WTC11 (cell line): ENCODE results near the gene MUC4. TPM values are rescaled to one million over a fixed set of nuclear protein-coding genes. Genes with fewer than 3 reads are reported as not detected.
"Not testable (repeated sequence)": the region's sequence is repeated elsewhere in the genome, so short reads cannot be mapped to it uniquely, and the experiment has no call there.

Experiments used
- ATAC-seq: fragments of 200-7000 bp; cut with Tn5 transposase; 2 replicates; pipeline ENCODE4 v1.10.0; 2021; ENCODE audit warnings: mild to moderate bottlenecking, moderate library complexity
- CTCF ChIA-PET: fragments of 300-600 bp; sonication (Branson Sonifier 250); formaldehyde crosslinking; loops from one replicate; lab custom pipeline; 2021; ENCODE audit warnings: antibody characterized with exemption; lab: Charles Lee
- POLR2A ChIA-PET: fragments of 350-600 bp; sonication (Branson Sonifier 250); formaldehyde crosslinking; loops from one replicate; lab custom pipeline; 2021; ENCODE audit warnings: antibody characterized with exemption; lab: Charles Lee
- DNase-seq: peaks from one replicate; pipeline ENCODE4 v3.0.0; 2021; ENCODE audit warnings: low spot score
- H3K27ac Mint-ChIP-seq: 2 replicates; pipeline ENCODE4 v1.8.0; 2021; ENCODE audit warnings: mixed read lengths
- H3K27me3 Mint-ChIP-seq: 2 replicates; pipeline ENCODE4 v1.8.0; 2021; ENCODE audit warnings: low read depth, mild to moderate bottlenecking, moderate library complexity, mixed read lengths
- H3K36me3 Mint-ChIP-seq: 2 replicates; pipeline ENCODE4 v1.8.0; 2021; ENCODE audit warnings: mixed read lengths
- H3K4me1 Mint-ChIP-seq: 2 replicates; pipeline ENCODE4 v1.8.0; 2022; ENCODE audit warnings: mixed read lengths
- H3K4me3 Mint-ChIP-seq: 2 replicates; pipeline ENCODE4 v1.8.0; 2021; ENCODE audit warnings: mild to moderate bottlenecking, moderate library complexity, mixed read lengths
- H3K9me3 Mint-ChIP-seq: 2 replicates; pipeline ENCODE4 v1.8.0; 2021; ENCODE audit warnings: mixed read lengths
- AFF4 ChIP-seq: sonication (generic); formaldehyde crosslinking; IDR thresholded peaks from 2 replicates; pipeline ENCODE4 v1.8.1; 2023; ENCODE audit warnings: mild to moderate bottlenecking, missing genetic modification reagents, borderline replicate concordance
- ATF1 ChIP-seq: sonication (generic); formaldehyde crosslinking; IDR thresholded peaks from 2 replicates; pipeline ENCODE4 v1.8.1; 2023; ENCODE audit warnings: mild to moderate bottlenecking, moderate library complexity, missing genetic modification reagents
- E2F1 ChIP-seq: sonication (generic); formaldehyde crosslinking; IDR thresholded peaks from 2 replicates; pipeline ENCODE4 v1.8.0; 2022; ENCODE audit warnings: mild to moderate bottlenecking, missing genetic modification reagents
- E2F5 ChIP-seq: sonication (generic); formaldehyde crosslinking; IDR thresholded peaks from 2 replicates; pipeline ENCODE4 v1.8.1; 2022; ENCODE audit warnings: mild to moderate bottlenecking, moderate library complexity, missing genetic modification reagents
- ELF4 ChIP-seq: sonication (generic); formaldehyde crosslinking; IDR thresholded peaks from 2 replicates; pipeline ENCODE4 v1.8.1; 2022; ENCODE audit warnings: low read depth, mild to moderate bottlenecking, moderate library complexity, missing genetic modification reagents
- ETV6 ChIP-seq: sonication (generic); formaldehyde crosslinking; IDR thresholded peaks from 2 replicates; pipeline ENCODE4 v1.8.1; 2022; ENCODE audit warnings: mild to moderate bottlenecking, missing genetic modification reagents
- IRF1 ChIP-seq: sonication (generic); formaldehyde crosslinking; IDR thresholded peaks from 2 replicates; pipeline ENCODE4 v1.8.0; 2023; ENCODE audit warnings: missing genetic modification reagents
- JUN ChIP-seq: sonication (generic); formaldehyde crosslinking; IDR thresholded peaks from 2 replicates; pipeline ENCODE4 v1.8.0; 2023; ENCODE audit warnings: mild to moderate bottlenecking, missing genetic modification reagents
- MYBL2 ChIP-seq: sonication (generic); formaldehyde crosslinking; IDR thresholded peaks from 2 replicates; pipeline ENCODE4 v1.8.1; 2023; ENCODE audit warnings: mild to moderate bottlenecking, moderate library complexity, missing genetic modification reagents
- TCF7 ChIP-seq: sonication (generic); formaldehyde crosslinking; IDR thresholded peaks from 2 replicates; pipeline ENCODE4 v1.8.0; 2022; ENCODE audit warnings: mild to moderate bottlenecking, low read depth, missing genetic modification reagents, moderate library complexity
- ZNF317 ChIP-seq: sonication (generic); formaldehyde crosslinking; IDR thresholded peaks from 2 replicates; pipeline ENCODE4 v1.8.1; 2023; ENCODE audit warnings: low read depth, mild to moderate bottlenecking, moderate library complexity, missing genetic modification reagents, borderline replicate concordance
- ZNF416 ChIP-seq: fragments of 250-450 bp; sonication (Bioruptor Pico); IDR thresholded peaks from 2 replicates; pipeline ENCODE4 v1.9.0; 2021; ENCODE audit warnings: mild to moderate bottlenecking, inconsistent platforms
- ZNF512 ChIP-seq: sonication (generic); formaldehyde crosslinking; IDR thresholded peaks from 2 replicates; pipeline ENCODE4 v1.8.1; 2022; ENCODE audit warnings: missing genetic modification reagents, borderline replicate concordance
- total RNA-seq: library from RNA; stranded (reverse); gene quantifications from 3 replicates; pipeline ENCODE4 v1.2.3, GENCODE V29; 2021

MUC4 gene
- total RNA-seq, 1 experiment from 2014 or later: 2.1 TPM

- no peak for DNase-seq
- Mint-ChIP-seq H3K4me3 (no peak overlapping the region), H3K9me3 (peaks cover 23% of the 10 kb centered on the region), H3K27ac (no peak overlapping the region), H3K36me3 (no peaks in the 10 kb centered on the region), H3K4me1 (peaks cover 22% of the 10 kb centered on the region), H3K27me3 (peaks cover 9% of the 10 kb centered on the region)
- TF ChIP-seq E2F1 (CRISPR knock-in tag) (no peak), IRF1 (CRISPR knock-in tag) (no peak), ZNF512 (CRISPR knock-in tag) (no peak), TCF7 (CRISPR knock-in tag) (no peak), ELF4 (CRISPR knock-in tag) (no peak), JUN (no peak), ZNF416 (CRISPR knock-in tag) (no peak), ATF1 (CRISPR knock-in tag) (no peak), ZNF317 (CRISPR knock-in tag) (no peak), ETV6 (CRISPR knock-in tag) (no peak), E2F5 (no peak), MYBL2 (CRISPR knock-in tag) (no peak)
- no peak for ATAC-seq
- ChIA-PET CTCF (interaction anchor here (1.5 kb wide), 1 partner anchor 33 kb away, joined by 6 read pairs; no protein-coding TSS in a partner anchor), POLR2A (no interaction called here)
Measured at GRCh38 chr3:195714380-195715011, 97.2 kb downstream of the MUC4 start.

- H3K36me3 Mint-ChIP-seq, ATAC-seq, CTCF ChIA-PET, DNase-seq, POLR2A ChIA-PET, H3K27ac Mint-ChIP-seq, H3K4me3 Mint-ChIP-seq, H3K4me1 Mint-ChIP-seq: not testable (repeated sequence)
- H3K27me3 Mint-ChIP-seq: peaks cover 21% of the 10 kb centered on the region
- H3K9me3 Mint-ChIP-seq: peaks cover 27% of the 10 kb centered on the region
Measured at GRCh38 chr3:195713150-195713549, 98.6 kb downstream of the MUC4 start.

- DNase-seq, H3K4me3 Mint-ChIP-seq, H3K36me3 Mint-ChIP-seq, ATAC-seq, H3K27ac Mint-ChIP-seq, POLR2A ChIA-PET, H3K4me1 Mint-ChIP-seq: not testable (repeated sequence)
- Mint-ChIP-seq H3K9me3 (peaks cover 27% of the 10 kb centered on the region), H3K27me3 (peaks cover 22% of the 10 kb centered on the region)
- CTCF ChIA-PET: interaction anchor here (0.7 to 0.9 kb wide), 2 partner anchors 35 to 140 kb away, joined by 3 read pairs; no protein-coding TSS in a partner anchor
Measured at GRCh38 chr3:195712535-195712910, 99.2 kb downstream of the MUC4 start.

- H3K9me3 Mint-ChIP-seq: peaks cover 27% of the 10 kb centered on the region
- H3K36me3 Mint-ChIP-seq: no peaks in the 10 kb centered on the region
- DNase-seq (no peak), ATAC-seq (no peak)
- no peak for TF ChIP-seq AFF4
- peak; percentile 83 for TF ChIP-seq ZNF317 (CRISPR knock-in tag)
- peaks cover 22% of the 10 kb centered on the region for H3K27me3 Mint-ChIP-seq
- H3K4me1 Mint-ChIP-seq: no peaks in the 10 kb centered on the region
- CTCF ChIA-PET: interaction anchor here (0.7 to 0.9 kb wide), 2 partner anchors 36 to 140 kb away, joined by 3 read pairs; no protein-coding TSS in a partner anchor
- no peak overlapping the region for H3K27ac Mint-ChIP-seq
- H3K4me3 Mint-ChIP-seq: no peak overlapping the region
- POLR2A ChIA-PET: no interaction called here
Measured at GRCh38 chr3:195711813-195712534, 99.8 kb downstream of the MUC4 start.
